ENCODE measurements around the gene ABCC2. TPM values are rescaled to one million over a fixed set of nuclear protein-coding genes. Genes with fewer than 3 reads are reported as not detected.

Gene ABCC2
- total RNA-seq, 1 experiment from 2014 or later = 6.5 TPM

DNA sequence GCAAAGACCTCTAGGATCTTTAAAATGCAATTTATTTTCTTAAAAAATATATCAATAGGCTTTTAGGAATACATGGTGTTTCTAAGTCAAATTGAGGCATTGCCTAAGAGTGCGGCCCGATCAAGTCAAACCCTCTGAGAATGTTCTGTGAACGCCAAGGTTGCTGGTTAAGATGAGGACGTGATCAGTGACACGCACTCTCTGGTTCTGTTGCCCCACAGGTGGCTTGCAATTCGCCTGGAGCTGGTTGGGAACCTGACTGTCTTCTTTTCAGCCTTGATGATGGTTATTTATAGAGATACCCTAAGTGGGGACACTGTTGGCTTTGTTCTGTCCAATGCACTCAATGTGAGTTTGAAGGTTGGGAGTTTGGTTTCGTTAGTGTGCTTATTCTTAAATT is 59.3 kb downstream of the ABCC2 start:
- peak overlapping the region; percentile 42; the same call in 1 of the 2 replicates for H3K27ac ChIP-seq (ENCODE audit: low read length)
- BruUV-seq (replicated peaks) = no TSS peak
- H3K4me3 ChIP-seq (ENCODE audit: low read depth in 2 of 2, low read length in 2 of 2) = no peak overlapping the region
- H3K4me1 ChIP-seq (ENCODE audit: control insufficient read depth, insufficient read depth, low read length) = peaks cover 11% of the 10 kb centered on the region
- intact Hi-C loops (cut with micrococcal nuclease; ENCODE audit: unreplicated experiment) = loop anchor here (10.0 kb wide), 1 partner anchor 343 kb away; the partner anchor contains the start of gene ERLIN1
- in situ Hi-C loops (cut with HindIII; ENCODE audit: low pct_unique_long_range_greater_than_20kb, low sequenced_read_pairs) = no loop called here
- no peaks in the 10 kb centered on the region for H3K9me3 ChIP-seq (ENCODE audit: control insufficient read depth, insufficient read depth, low read depth, low read length)
- ChIA-PET CTCF (no interaction called here), POLR2A (no interaction called here)
- no peaks in the 10 kb centered on the region for H3K27me3 ChIP-seq (ENCODE audit: control insufficient read depth, insufficient read depth, low read length)
- DNase-seq (ENCODE audit: low read depth, low spot score) (no peak), ATAC-seq (no peak)
- TF ChIP-seq POLR2AphosphoS5 (IDR thresholded peaks at IDR 0.05; ENCODE audit: low read depth, low read length) (no peak), TCF7L2 (IDR thresholded peaks at IDR 0.05; ENCODE audit: low read depth, low read length) (no peak), SIN3A (IDR thresholded peaks at IDR 0.05; ENCODE audit: borderline replicate concordance, insufficient read depth, low read depth, low read length) (no peak)
- TF ChIP-seq, protein P1, sequence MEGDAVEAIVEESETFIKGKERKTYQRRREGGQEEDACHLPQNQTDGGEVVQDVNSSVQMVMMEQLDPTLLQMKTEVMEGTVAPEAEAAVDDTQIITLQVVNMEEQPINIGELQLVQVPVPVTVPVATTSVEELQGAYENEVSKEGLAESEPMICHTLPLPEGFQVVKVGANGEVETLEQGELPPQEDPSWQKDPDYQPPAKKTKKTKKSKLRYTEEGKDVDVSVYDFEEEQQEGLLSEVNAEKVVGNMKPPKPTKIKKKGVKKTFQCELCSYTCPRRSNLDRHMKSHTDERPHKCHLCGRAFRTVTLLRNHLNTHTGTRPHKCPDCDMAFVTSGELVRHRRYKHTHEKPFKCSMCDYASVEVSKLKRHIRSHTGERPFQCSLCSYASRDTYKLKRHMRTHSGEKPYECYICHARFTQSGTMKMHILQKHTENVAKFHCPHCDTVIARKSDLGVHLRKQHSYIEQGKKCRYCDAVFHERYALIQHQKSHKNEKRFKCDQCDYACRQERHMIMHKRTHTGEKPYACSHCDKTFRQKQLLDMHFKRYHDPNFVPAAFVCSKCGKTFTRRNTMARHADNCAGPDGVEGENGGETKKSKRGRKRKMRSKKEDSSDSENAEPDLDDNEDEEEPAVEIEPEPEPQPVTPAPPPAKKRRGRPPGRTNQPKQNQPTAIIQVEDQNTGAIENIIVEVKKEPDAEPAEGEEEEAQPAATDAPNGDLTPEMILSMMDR (IDR thresholded peaks at IDR 0.05) = no peak
- TF ChIP-seq, protein P2, sequence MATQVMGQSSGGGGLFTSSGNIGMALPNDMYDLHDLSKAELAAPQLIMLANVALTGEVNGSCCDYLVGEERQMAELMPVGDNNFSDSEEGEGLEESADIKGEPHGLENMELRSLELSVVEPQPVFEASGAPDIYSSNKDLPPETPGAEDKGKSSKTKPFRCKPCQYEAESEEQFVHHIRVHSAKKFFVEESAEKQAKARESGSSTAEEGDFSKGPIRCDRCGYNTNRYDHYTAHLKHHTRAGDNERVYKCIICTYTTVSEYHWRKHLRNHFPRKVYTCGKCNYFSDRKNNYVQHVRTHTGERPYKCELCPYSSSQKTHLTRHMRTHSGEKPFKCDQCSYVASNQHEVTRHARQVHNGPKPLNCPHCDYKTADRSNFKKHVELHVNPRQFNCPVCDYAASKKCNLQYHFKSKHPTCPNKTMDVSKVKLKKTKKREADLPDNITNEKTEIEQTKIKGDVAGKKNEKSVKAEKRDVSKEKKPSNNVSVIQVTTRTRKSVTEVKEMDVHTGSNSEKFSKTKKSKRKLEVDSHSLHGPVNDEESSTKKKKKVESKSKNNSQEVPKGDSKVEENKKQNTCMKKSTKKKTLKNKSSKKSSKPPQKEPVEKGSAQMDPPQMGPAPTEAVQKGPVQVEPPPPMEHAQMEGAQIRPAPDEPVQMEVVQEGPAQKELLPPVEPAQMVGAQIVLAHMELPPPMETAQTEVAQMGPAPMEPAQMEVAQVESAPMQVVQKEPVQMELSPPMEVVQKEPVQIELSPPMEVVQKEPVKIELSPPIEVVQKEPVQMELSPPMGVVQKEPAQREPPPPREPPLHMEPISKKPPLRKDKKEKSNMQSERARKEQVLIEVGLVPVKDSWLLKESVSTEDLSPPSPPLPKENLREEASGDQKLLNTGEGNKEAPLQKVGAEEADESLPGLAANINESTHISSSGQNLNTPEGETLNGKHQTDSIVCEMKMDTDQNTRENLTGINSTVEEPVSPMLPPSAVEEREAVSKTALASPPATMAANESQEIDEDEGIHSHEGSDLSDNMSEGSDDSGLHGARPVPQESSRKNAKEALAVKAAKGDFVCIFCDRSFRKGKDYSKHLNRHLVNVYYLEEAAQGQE (IDR thresholded peaks at IDR 0.05; ENCODE audit: insufficient read depth in 1 of 2, low read depth in 2 of 2, low read length in 1 of 2) = no peak
- no peaks in the 10 kb centered on the region for H3K36me3 ChIP-seq (ENCODE audit: control insufficient read depth, insufficient read depth, low read length)

GRCh38 chr10:99843310-99843709 is 60.9 kb downstream of the ABCC2 start:
- ATAC-seq = no peak
- no TSS peak for BruUV-seq (replicated peaks)

More at GRCh38 chr10:99843310-99843709, 60.9 kb downstream of the ABCC2 start:
- CTCF ChIA-PET = no interaction called here
- H3K27ac ChIP-seq (ENCODE audit: low read length) = peak overlapping the region; percentile 3; the same call in 1 of the 2 replicates
- H3K4me3 ChIP-seq (ENCODE audit: low read depth in 2 of 2, low read length in 2 of 2) = no peak overlapping the region
- H3K27me3 ChIP-seq (ENCODE audit: control insufficient read depth, insufficient read depth, low read length) = no peaks in the 10 kb centered on the region
- intact Hi-C loops (cut with micrococcal nuclease; ENCODE audit: unreplicated experiment) (loop anchor here (10.0 kb wide), 1 partner anchor 341 kb away; the partner anchor contains the start of gene ERLIN1), in situ Hi-C loops (cut with HindIII; ENCODE audit: low pct_unique_long_range_greater_than_20kb, low sequenced_read_pairs) (no loop called here)
- H3K36me3 ChIP-seq (ENCODE audit: control insufficient read depth, insufficient read depth, low read length) = no peaks in the 10 kb centered on the region
- TF ChIP-seq POLR2AphosphoS5 (IDR thresholded peaks at IDR 0.05; ENCODE audit: low read depth, low read length) (no peak), TCF7L2 (IDR thresholded peaks at IDR 0.05; ENCODE audit: low read depth, low read length) (no peak), SIN3A (IDR thresholded peaks at IDR 0.05; ENCODE audit: borderline replicate concordance, insufficient read depth, low read depth, low read length) (no peak)
- TF ChIP-seq, protein P1 (IDR thresholded peaks at IDR 0.05) = no peak
- TF ChIP-seq, protein P2 (IDR thresholded peaks at IDR 0.05; ENCODE audit: insufficient read depth in 1 of 2, low read depth in 2 of 2, low read length in 1 of 2) = no peak
- H3K9me3 ChIP-seq (ENCODE audit: control insufficient read depth, insufficient read depth, low read depth, low read length) = no peaks in the 10 kb centered on the region
- POLR2A ChIA-PET = no interaction called here
- no peak for DNase-seq (ENCODE audit: low read depth, low spot score)
- peaks cover 16% of the 10 kb centered on the region for H3K4me1 ChIP-seq (ENCODE audit: control insufficient read depth, insufficient read depth, low read length)
